HG03159 (cell line): ENCODE measurements around the gene SSBP3.

Source experiments
- ATAC-seq: cut with Tn5 transposase; IDR thresholded peaks from one replicate; pipeline ENCODE4 v1.9.1; 2021; ENCODE audit warnings: mild to moderate bottlenecking, moderate library complexity; ENCODE audit not compliant: unreplicated experiment

The SSBP3 gene

GRCh38 chr1:54410359-54410758, 4.2 kb upstream of the SSBP3 start:
- ATAC-seq, result no peak

GRCh38 chr1:54409156-54410142, 3.3 kb upstream of the SSBP3 start:
- peak; percentile 40 for ATAC-seq

GRCh38 chr1:54408147-54409066, 2.2 kb upstream of the SSBP3 start:
- ATAC-seq, result no peak

- ATAC-seq, result peak; percentile 40
Measured at GRCh38 chr1:54407404-54408146, 1.4 kb upstream of the SSBP3 start.

GRCh38 chr1:54407154-54407403, 885 bp upstream of the SSBP3 start:
- ATAC-seq, result no peak

GRCh38 chr1:54405898-54406293, 298 bp downstream of the SSBP3 start:
- ATAC-seq, result no peak

- no peak for ATAC-seq
Measured at GRCh38 chr1:54404939-54405897, 976 bp downstream of the SSBP3 start.

- ATAC-seq, result no peak
Measured at GRCh38 chr1:54404263-54404662, 1.9 kb downstream of the SSBP3 start.

GRCh38 chr1:54403808-54404261, 2.4 kb downstream of the SSBP3 start:
- ATAC-seq, result no peak

GRCh38 chr1:54403405-54403804, 2.8 kb downstream of the SSBP3 start:
- ATAC-seq, result no peak

- ATAC-seq, result no peak
Measured at GRCh38 chr1:54402896-54403295, 3.3 kb downstream of the SSBP3 start.

- ATAC-seq, result no peak
Measured at GRCh38 chr1:54401799-54402198, 4.4 kb downstream of the SSBP3 start.

- no peak for ATAC-seq
Measured at GRCh38 chr1:54400329-54400728, 5.9 kb downstream of the SSBP3 start.

- ATAC-seq, result no peak
Measured at GRCh38 chr1:54399765-54400164, 6.4 kb downstream of the SSBP3 start.

GRCh38 chr1:54398963-54399528, 7.1 kb downstream of the SSBP3 start:
- ATAC-seq, result no peak

GRCh38 chr1:54397980-54398379, 8.2 kb downstream of the SSBP3 start:
- ATAC-seq, result no peak

GRCh38 chr1:54397090-54397591, 9.1 kb downstream of the SSBP3 start:
- ATAC-seq, result no peak

GRCh38 chr1:54396261-54396933, 9.8 kb downstream of the SSBP3 start:
- ATAC-seq, result no peak
